Effector memory CD4-positive, alpha-beta T cell (primary cell): ENCODE results near the gene TMEM223.

Source experiments
- DNase-seq, 3 donors: peaks; one replicate each; pipeline ENCODE4 v3.0.0-alpha.2; 2020
- H3K27ac ChIP-seq: 2 replicates; pipeline ENCODE4 v1.7.0; 2013; ENCODE audit warnings: mild to moderate bottlenecking, low read length, moderate library complexity; ENCODE audit not compliant: insufficient read depth, poor library complexity, severe bottlenecking
- H3K27me3 ChIP-seq: replicated peaks from 2 replicates; pipeline ENCODE4 v1.7.0; 2013; ENCODE audit warnings: mild to moderate bottlenecking, low read length; ENCODE audit not compliant: insufficient read depth, control insufficient read depth, poor library complexity, severe bottlenecking
- H3K36me3 ChIP-seq: 2 replicates; pipeline ENCODE4 v1.7.0; 2013; ENCODE audit warnings: mild to moderate bottlenecking, low read length, moderate library complexity; ENCODE audit not compliant: control insufficient read depth, insufficient read depth
- H3K4me1 ChIP-seq: 2 replicates; pipeline ENCODE4 v1.7.0; 2013; ENCODE audit warnings: low read length, mild to moderate bottlenecking; ENCODE audit not compliant: control insufficient read depth, insufficient read depth, poor library complexity, severe bottlenecking
- H3K4me3 ChIP-seq: 2 replicates; pipeline ENCODE4 v1.7.0; 2013; ENCODE audit warnings: low read length, low read depth, mild to moderate bottlenecking; ENCODE audit not compliant: insufficient read depth, poor library complexity, severe bottlenecking
- H3K9me3 ChIP-seq: 2 replicates; pipeline ENCODE4 v1.7.0; 2013; ENCODE audit warnings: mild to moderate bottlenecking, low read length, moderate library complexity; ENCODE audit not compliant: control insufficient read depth

TMEM223 gene

GRCh38 chr11:62823677-62824076 lies 31.9 kb upstream of the TMEM223 start:
- H3K27ac ChIP-seq: no peak overlapping the region
- no peaks in the 10 kb centered on the region for H3K27me3 ChIP-seq
- H3K4me3 ChIP-seq: no peak overlapping the region
- H3K36me3 ChIP-seq: peaks cover 68% of the 10 kb centered on the region
- no peaks in the 10 kb centered on the region for H3K9me3 ChIP-seq
- H3K4me1 ChIP-seq: no peaks in the 10 kb centered on the region
- no peak for DNase-seq

GRCh38 chr11:62817129-62817528 lies 25.3 kb upstream of the TMEM223 start:
- Histone ChIP-seq H3K27ac (no peak overlapping the region), H3K4me3 (no peak overlapping the region), H3K36me3 (peaks cover 21% of the 10 kb centered on the region), H3K9me3 (no peaks in the 10 kb centered on the region), H3K4me1 (no peaks in the 10 kb centered on the region), H3K27me3 (no peaks in the 10 kb centered on the region)
- DNase-seq: no peak

GRCh38 chr11:62816557-62816956 lies 24.8 kb upstream of the TMEM223 start:
- Histone ChIP-seq H3K27ac (no peak overlapping the region), H3K36me3 (peaks cover 19% of the 10 kb centered on the region), H3K4me1 (no peaks in the 10 kb centered on the region), H3K27me3 (no peaks in the 10 kb centered on the region), H3K4me3 (no peak overlapping the region), H3K9me3 (no peaks in the 10 kb centered on the region)
- DNase-seq: no peak

DNA sequence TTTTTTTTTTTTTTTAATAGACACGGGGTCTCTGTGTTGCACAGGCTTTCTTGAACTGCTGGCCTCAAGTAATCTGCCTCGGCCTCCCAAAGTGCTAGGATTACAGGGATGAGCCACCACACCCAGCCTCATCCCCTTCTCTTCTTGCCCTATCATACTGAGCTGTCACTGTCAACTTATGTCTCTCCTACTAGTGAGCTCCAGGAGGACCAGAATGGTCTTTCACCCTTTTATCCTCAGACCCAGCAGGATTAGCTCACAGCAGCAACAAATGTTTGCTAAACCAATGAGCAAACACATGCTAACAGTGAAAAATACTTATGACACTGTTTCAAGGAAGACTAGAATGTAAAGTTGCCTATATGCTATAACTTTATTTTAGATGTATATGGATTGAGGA lies 19.9 kb upstream of the TMEM223 start:
- H3K9me3 ChIP-seq: no peaks in the 10 kb centered on the region

DNA sequence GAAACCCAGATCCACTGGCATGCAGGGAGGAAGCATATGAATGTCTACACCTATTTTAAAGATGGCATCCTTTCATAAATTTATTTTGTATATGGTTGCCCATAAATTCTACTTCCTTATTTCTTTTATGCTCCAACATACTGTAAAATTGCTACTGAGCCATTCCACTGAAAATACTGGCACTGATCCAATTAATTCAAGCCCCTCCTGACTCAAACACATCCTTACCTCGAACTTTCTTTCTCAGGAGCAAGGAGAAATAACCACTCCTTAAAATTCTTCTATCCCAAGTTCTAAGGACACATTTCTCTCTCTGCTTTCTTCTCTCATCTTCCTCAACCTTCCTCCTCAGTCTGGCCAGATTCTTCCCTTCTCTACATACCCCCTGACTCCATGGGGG lies 18.9 kb upstream of the TMEM223 start:
- Histone ChIP-seq H3K4me1 (peaks cover 7% of the 10 kb centered on the region), H3K4me3 (no peak overlapping the region), H3K27me3 (no peaks in the 10 kb centered on the region), H3K36me3 (no peaks in the 10 kb centered on the region), H3K9me3 (no peaks in the 10 kb centered on the region), H3K27ac (no peak overlapping the region)
- DNase-seq: no peak

More for the DNA sequence above, 19.9 kb upstream of the TMEM223 start:
- Histone ChIP-seq H3K4me3 (no peak overlapping the region), H3K27ac (no peak overlapping the region), H3K27me3 (no peaks in the 10 kb centered on the region), H3K4me1 (no peaks in the 10 kb centered on the region), H3K36me3 (no peaks in the 10 kb centered on the region)
- DNase-seq: no peak

GRCh38 chr11:62806611-62807121 lies 14.9 kb upstream of the TMEM223 start:
- H3K4me1 ChIP-seq: peaks cover 15% of the 10 kb centered on the region
- no peak overlapping the region for H3K4me3 ChIP-seq
- H3K27ac ChIP-seq: no peak overlapping the region
- H3K27me3 ChIP-seq: no peaks in the 10 kb centered on the region
- H3K36me3 ChIP-seq: peaks cover 19% of the 10 kb centered on the region
- no peak for DNase-seq
- H3K9me3 ChIP-seq: no peaks in the 10 kb centered on the region

DNA sequence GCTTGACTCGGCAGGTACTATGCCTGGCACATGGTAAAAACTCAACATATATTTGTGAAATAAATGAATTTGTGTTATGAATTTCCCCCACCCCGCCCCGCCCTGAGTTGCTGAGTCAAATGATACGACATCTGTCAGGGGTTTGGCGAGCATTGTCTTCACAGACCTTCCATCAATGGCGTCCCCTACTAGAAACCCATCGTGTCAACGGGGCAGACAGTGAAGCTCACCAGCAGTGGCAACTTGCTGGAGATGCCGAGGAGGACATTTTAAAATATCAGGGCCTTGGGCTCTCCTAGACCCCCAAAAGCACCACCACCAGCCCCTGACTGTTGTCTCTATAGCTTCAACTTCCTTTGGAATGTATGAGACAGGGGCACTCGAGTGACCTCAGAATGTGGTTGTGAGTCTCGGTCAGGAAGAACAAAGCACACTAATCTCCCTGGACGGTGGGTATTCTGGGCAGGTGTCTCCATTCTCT lies 14.2 kb upstream of the TMEM223 start:
- no peak for DNase-seq
- Histone ChIP-seq H3K9me3 (no peaks in the 10 kb centered on the region), H3K27ac (peak overlapping the region; percentile 81), H3K4me3 (peak overlapping the region; percentile 63), H3K27me3 (no peaks in the 10 kb centered on the region), H3K36me3 (peaks cover 26% of the 10 kb centered on the region), H3K4me1 (peaks cover 15% of the 10 kb centered on the region)

GRCh38 chr11:62805076-62805892 lies 13.5 kb upstream of the TMEM223 start, which contains the start of gene NXF1:
Gene NXF1 (minus strand): TSS chr11:62805440. CDS start chr11:62805356, 84 bp downstream.
- Histone ChIP-seq H3K4me1 (peaks cover 15% of the 10 kb centered on the region), H3K36me3 (peaks cover 33% of the 10 kb centered on the region), H3K27me3 (no peaks in the 10 kb centered on the region), H3K9me3 (no peaks in the 10 kb centered on the region), H3K27ac (peak within 1 kb of the TSS; percentile 81), H3K4me3 (peak within 1 kb of the TSS; percentile 63)
- peak; percentile 91 to 96 (median 92) for DNase-seq

DNA sequence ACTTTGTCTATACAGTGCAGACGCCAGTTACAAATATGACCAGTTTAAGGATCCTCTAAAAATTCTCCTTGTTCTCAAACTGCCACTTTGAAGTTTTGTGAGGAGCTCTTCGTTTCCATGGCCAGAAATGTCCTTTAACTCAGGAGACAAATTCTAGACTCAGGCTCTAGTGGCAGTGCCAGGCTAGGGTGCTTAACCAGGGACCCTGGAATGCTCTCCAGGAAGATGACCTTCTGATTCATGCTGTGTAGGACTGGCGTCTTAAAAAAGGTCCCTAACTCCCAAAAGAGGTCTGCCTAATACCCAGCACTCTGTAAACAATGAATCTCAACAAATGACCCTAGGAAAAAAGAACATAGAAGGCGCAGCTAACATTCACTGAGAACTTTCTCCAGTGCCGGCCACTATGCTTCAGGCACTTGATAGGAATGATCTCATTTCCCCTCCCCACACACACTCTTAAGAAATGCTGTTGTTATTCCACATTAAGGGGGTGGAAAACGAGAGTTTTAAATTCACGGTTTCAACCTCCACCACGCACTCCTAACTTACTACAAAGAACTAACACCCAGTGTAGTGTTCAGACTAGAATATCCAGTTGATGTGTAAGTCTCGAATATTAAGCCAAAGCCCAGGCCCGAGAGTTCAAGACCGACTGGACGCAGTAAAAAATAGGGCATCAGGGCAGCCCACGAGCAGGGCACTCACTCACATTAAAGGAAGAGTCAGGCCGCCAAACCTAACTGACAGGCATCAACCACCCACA lies 12.7 kb upstream of the TMEM223 start:
- Histone ChIP-seq H3K27ac (peak overlapping the region; percentile 81), H3K36me3 (peaks cover 41% of the 10 kb centered on the region), H3K4me3 (peak overlapping the region; percentile 63), H3K9me3 (no peaks in the 10 kb centered on the region), H3K4me1 (peaks cover 15% of the 10 kb centered on the region), H3K27me3 (no peaks in the 10 kb centered on the region)
- DNase-seq: no peak

GRCh38 chr11:62801071-62801470 lies 9.3 kb upstream of the TMEM223 start:
- H3K36me3 ChIP-seq: peaks cover 72% of the 10 kb centered on the region
- H3K27ac ChIP-seq: no peak overlapping the region
- H3K4me3 ChIP-seq: no peak overlapping the region
- H3K9me3 ChIP-seq: no peaks in the 10 kb centered on the region
- H3K27me3 ChIP-seq: no peaks in the 10 kb centered on the region
- peaks cover 12% of the 10 kb centered on the region for H3K4me1 ChIP-seq
- DNase-seq: no peak
